NCI-H526 treated with DMSO at 0.1 percent for 48 hours (cell line): ENCODE results near the gene SRGN.
A peak's percentile ranks its signal among the peaks of the same experiment; 100 is the strongest.

ENCODE experiments used
- DNase-seq: peaks from one replicate; lab custom pipeline; 2025; lab: John Stamatoyannopoulos, UW

SRGN gene

GRCh38 chr10:69090685-69091084 lies 2.8 kb downstream of the SRGN start:
- no peak for DNase-seq

GRCh38 chr10:69091143-69091651 lies 3.3 kb downstream of the SRGN start:
- no peak for DNase-seq

- peak; percentile 28 for DNase-seq
Observed at GRCh38 chr10:69092959-69093850, 5.3 kb downstream of the SRGN start.

- DNase-seq, result no peak
Observed at GRCh38 chr10:69093933-69094332, 6.0 kb downstream of the SRGN start.

- no peak for DNase-seq
Observed at GRCh38 chr10:69096045-69096444, 8.1 kb downstream of the SRGN start.

GRCh38 chr10:69097729-69098128 lies 9.8 kb downstream of the SRGN start:
- DNase-seq, result no peak

- no peak for DNase-seq
Observed at GRCh38 chr10:69100136-69100872, 12.4 kb downstream of the SRGN start.

GRCh38 chr10:69101451-69102095 lies 13.7 kb downstream of the SRGN start:
- DNase-seq, result no peak

GRCh38 chr10:69102440-69102839 lies 14.5 kb downstream of the SRGN start:
- no peak for DNase-seq

GRCh38 chr10:69103784-69104183 lies 15.9 kb downstream of the SRGN start:
- DNase-seq, result no peak

- no peak for DNase-seq
Observed at GRCh38 chr10:69104994-69105790, 17.3 kb downstream of the SRGN start.

- DNase-seq, result no peak
Observed at GRCh38 chr10:69107176-69107490, 19.2 kb downstream of the SRGN start.

- no peak for DNase-seq
Observed at GRCh38 chr10:69107699-69108098, 19.8 kb downstream of the SRGN start.

GRCh38 chr10:69119896-69120295 lies 32.0 kb downstream of the SRGN start:
- DNase-seq, result no peak

GRCh38 chr10:69123306-69123746 lies 35.4 kb downstream of the SRGN start:
- DNase-seq, result peak; percentile 37

GRCh38 chr10:69123747-69124562 lies 36.1 kb downstream of the SRGN start, which contains the start of gene VPS26A:
VPS26A (plus strand) TSS chr10:69124178; CDS start chr10:69124278, 100 bp downstream.
- DNase-seq, result peak; percentile 80

GRCh38 chr10:69124563-69125268 lies 36.8 kb downstream of the SRGN start:
- DNase-seq, result peak; percentile 52

GRCh38 chr10:69125554-69125953 lies 37.7 kb downstream of the SRGN start:
- DNase-seq, result no peak

- DNase-seq, result no peak
Observed at GRCh38 chr10:69130251-69130650, 42.3 kb downstream of the SRGN start.

GRCh38 chr10:69139961-69140360 lies 52.1 kb downstream of the SRGN start:
- no peak for DNase-seq
